ENCODE measurements around the gene CDH26. TPM values are rescaled to one million over a fixed set of nuclear protein-coding genes. Genes with fewer than 3 reads are reported as not detected.
A peak's percentile ranks its signal among the peaks of the same experiment; 100 is the strongest.

Gene CDH26
- total RNA-seq, 4 donors from 2014 or later, result 2.5 to 10.3 (median 4.0) TPM

- no peak overlapping the region for H3K27ac ChIP-seq
- peaks cover 0 to 29% (median 3%) of the 10 kb centered on the region in 3 donors for H3K4me1 ChIP-seq
- no peak overlapping the region for H3K4me3 ChIP-seq
- intact Hi-C loops (cut with DNase I), result no loop called here
- no peak for DNase-seq
- no peak for TF ChIP-seq POLR2A (IDR thresholded peaks at IDR 0.05)
- no peak for TF ChIP-seq CTCF (IDR thresholded peaks at IDR 0.05)
- H3K27me3 ChIP-seq, result peaks cover 0 to 20% (median 0%) of the 10 kb centered on the region in 4 donors
- 56 to 70% methylated on average over 3 of the region's 3 CpGs for WGBS, 2 donors
- no peaks in the 10 kb centered on the region for H3K9me3 ChIP-seq
- H3K36me3 ChIP-seq, result no peaks in the 10 kb centered on the region
These were observed 85.2 kb downstream of the CDH26 start for GRCh38 chr20:60043435-60043834.

GRCh38 chr20:60046011-60046413 is 87.8 kb downstream of the CDH26 start:
- peaks cover 0 to 5% (median 0%) of the 10 kb centered on the region in 4 donors for H3K27me3 ChIP-seq
- no peak for DNase-seq

GRCh38 chr20:60046436-60046835 is 88.2 kb downstream of the CDH26 start:
- TF ChIP-seq POLR2A (IDR thresholded peaks at IDR 0.05) (no peak), CTCF (IDR thresholded peaks at IDR 0.05) (no peak)
- H3K4me3 ChIP-seq, result no peak overlapping the region
- peaks cover 0 to 5% (median 0%) of the 10 kb centered on the region in 4 donors for H3K27me3 ChIP-seq
- no peak for DNase-seq
- no peaks in the 10 kb centered on the region for H3K36me3 ChIP-seq
- H3K9me3 ChIP-seq, result no peaks in the 10 kb centered on the region
- WGBS, 2 donors, result 80 to 82% methylated on average over 1 to 2 of the region's 2 CpGs
- peaks cover 0 to 34% (median 3%) of the 10 kb centered on the region in 3 donors for H3K4me1 ChIP-seq
- intact Hi-C loops (cut with DNase I), result no loop called here
- peak overlapping the region in 2 of 4 donors; percentile 6 to 75 for H3K27ac ChIP-seq

More at GRCh38 chr20:60046011-60046413, 87.8 kb downstream of the CDH26 start:
- Histone ChIP-seq H3K4me3 (no peak overlapping the region), H3K36me3 (no peaks in the 10 kb centered on the region), H3K27ac (peak overlapping the region in 1 of 4 donors; percentile 75), H3K9me3 (no peaks in the 10 kb centered on the region), H3K4me1 (peaks cover 0 to 38% (median 3%) of the 10 kb centered on the region in 3 donors)
- intact Hi-C loops (cut with DNase I), result no loop called here
- WGBS, 2 donors, result 2 to 9% methylated on average over 4 of the region's 4 CpGs
- TF ChIP-seq POLR2A (IDR thresholded peaks at IDR 0.05) (no peak), CTCF (IDR thresholded peaks at IDR 0.05) (no peak)

- H3K27ac ChIP-seq, result peak overlapping the region in 1 of 4 donors; percentile 75
- peaks cover 0 to 8% (median 0%) of the 10 kb centered on the region in 4 donors for H3K27me3 ChIP-seq
- TF ChIP-seq CTCF (IDR thresholded peaks at IDR 0.05) (no peak), POLR2A (IDR thresholded peaks at IDR 0.05) (no peak)
- WGBS, 2 donors, result 83 to 91% methylated on average over 8 of the region's 8 CpGs
- intact Hi-C loops (cut with DNase I), result no loop called here
- no peak for DNase-seq
- no peak overlapping the region for H3K4me3 ChIP-seq
- H3K4me1 ChIP-seq, result peaks cover 0 to 30% (median 3%) of the 10 kb centered on the region in 3 donors
- H3K9me3 ChIP-seq, result no peaks in the 10 kb centered on the region
- no peaks in the 10 kb centered on the region for H3K36me3 ChIP-seq
These were observed 88.6 kb downstream of the CDH26 start for GRCh38 chr20:60046860-60047259.

GRCh38 chr20:60048634-60049521 is 90.7 kb downstream of the CDH26 start:
- WGBS, 2 donors, result 83 to 84% methylated on average over 10 to 11 of the region's 11 CpGs
- peak overlapping the region in 1 of 4 donors; percentile 61 for H3K27ac ChIP-seq
- peaks cover 0 to 26% (median 3%) of the 10 kb centered on the region in 3 donors for H3K4me1 ChIP-seq
- no peak for DNase-seq
- intact Hi-C loops (cut with DNase I), result no loop called here
- TF ChIP-seq POLR2A (IDR thresholded peaks at IDR 0.05) (no peak), CTCF (IDR thresholded peaks at IDR 0.05) (no peak)
- no peaks in the 10 kb centered on the region for H3K9me3 ChIP-seq
- no peak overlapping the region for H3K4me3 ChIP-seq
- H3K36me3 ChIP-seq, result no peaks in the 10 kb centered on the region
- H3K27me3 ChIP-seq, result peaks cover 0 to 29% (median 0%) of the 10 kb centered on the region in 4 donors

Measured in esophagus squamous epithelium (tissue), 5 donors.